IPS-15b (cell line): ENCODE data around the gene TFDP1.
"Not testable (repeated sequence)": the region's sequence is repeated elsewhere in the genome, so short reads cannot be mapped to it uniquely, and the experiment has no call there.

ENCODE experiments used
- H3K27me3 ChIP-seq: one replicate; pipeline ENCODE4 v1.6.1; 2013; ENCODE audit warnings: low read length; ENCODE audit not compliant: control insufficient read depth, insufficient read depth
- H3K36me3 ChIP-seq: one replicate; pipeline ENCODE4 v1.6.1; 2013; ENCODE audit warnings: low read length; ENCODE audit not compliant: control insufficient read depth, insufficient read depth
- H3K4me1 ChIP-seq: one replicate; pipeline ENCODE4 v1.6.1; 2013; ENCODE audit warnings: mild to moderate bottlenecking, low read length; ENCODE audit not compliant: control insufficient read depth, insufficient read depth
- H3K4me3 ChIP-seq: one replicate; pipeline ENCODE4 v1.5.1; 2013; ENCODE audit warnings: low read depth, low read length
- H3K9ac ChIP-seq: one replicate; pipeline ENCODE4 v1.6.1; 2013; ENCODE audit warnings: low read depth, mild to moderate bottlenecking, low read length
- H3K9me3 ChIP-seq: one replicate; pipeline ENCODE4 v1.6.1; 2013; ENCODE audit warnings: mild to moderate bottlenecking, low read length; ENCODE audit not compliant: control insufficient read depth, insufficient read depth

TFDP1 gene

GRCh38 chr13:113562085-113562749 is 22.3 kb upstream of the TFDP1 start:
- no peaks in the 10 kb centered on the region for H3K9me3 ChIP-seq
- no peak overlapping the region for H3K9ac ChIP-seq
- no peaks in the 10 kb centered on the region for H3K36me3 ChIP-seq
- no peaks in the 10 kb centered on the region for H3K4me1 ChIP-seq
- H3K27me3 ChIP-seq, result no peaks in the 10 kb centered on the region
- no peak overlapping the region for H3K4me3 ChIP-seq

- H3K9ac ChIP-seq, result no peak overlapping the region
- H3K36me3 ChIP-seq, result no peaks in the 10 kb centered on the region
- no peak overlapping the region for H3K4me3 ChIP-seq
- H3K27me3 ChIP-seq, result no peaks in the 10 kb centered on the region
- H3K9me3 ChIP-seq, result no peaks in the 10 kb centered on the region
- H3K4me1 ChIP-seq, result no peaks in the 10 kb centered on the region
Measured at GRCh38 chr13:113562844-113563243, 21.7 kb upstream of the TFDP1 start.

GRCh38 chr13:113563511-113563910 is 21.0 kb upstream of the TFDP1 start:
- not testable (repeated sequence) for H3K9me3 ChIP-seq, H3K9ac ChIP-seq, H3K4me1 ChIP-seq

GRCh38 chr13:113564331-113565023 is 20.1 kb upstream of the TFDP1 start:
- Histone ChIP-seq H3K36me3 (no peaks in the 10 kb centered on the region), H3K27me3 (no peaks in the 10 kb centered on the region), H3K4me3 (no peak overlapping the region), H3K9me3 (no peaks in the 10 kb centered on the region), H3K9ac (no peak overlapping the region), H3K4me1 (no peaks in the 10 kb centered on the region)

More at GRCh38 chr13:113563511-113563910, 21.0 kb upstream of the TFDP1 start:
- not testable (repeated sequence) for H3K27me3 ChIP-seq, H3K36me3 ChIP-seq, H3K4me3 ChIP-seq

- Histone ChIP-seq H3K4me1 (no peaks in the 10 kb centered on the region), H3K36me3 (no peaks in the 10 kb centered on the region), H3K9ac (no peak overlapping the region), H3K9me3 (no peaks in the 10 kb centered on the region), H3K4me3 (no peak overlapping the region), H3K27me3 (no peaks in the 10 kb centered on the region)
Measured at GRCh38 chr13:113565526-113566226, 18.9 kb upstream of the TFDP1 start.

GRCh38 chr13:113566227-113566561 is 18.4 kb upstream of the TFDP1 start:
- Histone ChIP-seq H3K36me3 (no peaks in the 10 kb centered on the region), H3K9me3 (no peaks in the 10 kb centered on the region), H3K27me3 (no peaks in the 10 kb centered on the region), H3K4me3 (no peak overlapping the region), H3K9ac (no peak overlapping the region), H3K4me1 (no peaks in the 10 kb centered on the region)

GRCh38 chr13:113567681-113568080 is 16.9 kb upstream of the TFDP1 start:
- Histone ChIP-seq H3K9me3 (no peaks in the 10 kb centered on the region), H3K4me3 (no peak overlapping the region)

GRCh38 chr13:113573065-113573464 is 11.5 kb upstream of the TFDP1 start:
- no peaks in the 10 kb centered on the region for H3K4me1 ChIP-seq
- no peaks in the 10 kb centered on the region for H3K36me3 ChIP-seq
- H3K9me3 ChIP-seq, result no peaks in the 10 kb centered on the region
- H3K9ac ChIP-seq, result no peak overlapping the region
- H3K4me3 ChIP-seq, result no peak overlapping the region
- H3K27me3 ChIP-seq, result no peaks in the 10 kb centered on the region

More at GRCh38 chr13:113567681-113568080, 16.9 kb upstream of the TFDP1 start:
- Histone ChIP-seq H3K27me3 (no peaks in the 10 kb centered on the region), H3K9ac (no peak overlapping the region), H3K36me3 (no peaks in the 10 kb centered on the region), H3K4me1 (no peaks in the 10 kb centered on the region)

- Histone ChIP-seq H3K9me3 (no peaks in the 10 kb centered on the region), H3K27me3 (no peaks in the 10 kb centered on the region), H3K9ac (no peak overlapping the region), H3K4me1 (no peaks in the 10 kb centered on the region), H3K4me3 (no peak overlapping the region), H3K36me3 (no peaks in the 10 kb centered on the region)
Measured at GRCh38 chr13:113576597-113576996, 8.0 kb upstream of the TFDP1 start.

- Histone ChIP-seq H3K9ac (no peak overlapping the region), H3K4me1 (no peaks in the 10 kb centered on the region), H3K36me3 (no peaks in the 10 kb centered on the region), H3K9me3 (no peaks in the 10 kb centered on the region), H3K27me3 (no peaks in the 10 kb centered on the region), H3K4me3 (no peak overlapping the region)
Measured at GRCh38 chr13:113577881-113578435, 6.6 kb upstream of the TFDP1 start.

GRCh38 chr13:113579686-113580085 is 4.9 kb upstream of the TFDP1 start:
- H3K36me3 ChIP-seq, result no peaks in the 10 kb centered on the region
- no peak overlapping the region for H3K9ac ChIP-seq
- H3K4me3 ChIP-seq, result no peak overlapping the region
- H3K27me3 ChIP-seq, result no peaks in the 10 kb centered on the region
- H3K4me1 ChIP-seq, result no peaks in the 10 kb centered on the region
- no peaks in the 10 kb centered on the region for H3K9me3 ChIP-seq
